ENCODE data around the gene HSPA14. TPM values are rescaled to one million over a fixed set of nuclear protein-coding genes. Genes with fewer than 3 reads are reported as not detected.

HSPA14 gene
- total and polyA plus RNA-seq, 10 of the 15 experiments (the other 5 are each of a cell fraction or from before 2014, with no cell fraction given): 26.6 to 56.1 (median 34.3) TPM

DNA sequence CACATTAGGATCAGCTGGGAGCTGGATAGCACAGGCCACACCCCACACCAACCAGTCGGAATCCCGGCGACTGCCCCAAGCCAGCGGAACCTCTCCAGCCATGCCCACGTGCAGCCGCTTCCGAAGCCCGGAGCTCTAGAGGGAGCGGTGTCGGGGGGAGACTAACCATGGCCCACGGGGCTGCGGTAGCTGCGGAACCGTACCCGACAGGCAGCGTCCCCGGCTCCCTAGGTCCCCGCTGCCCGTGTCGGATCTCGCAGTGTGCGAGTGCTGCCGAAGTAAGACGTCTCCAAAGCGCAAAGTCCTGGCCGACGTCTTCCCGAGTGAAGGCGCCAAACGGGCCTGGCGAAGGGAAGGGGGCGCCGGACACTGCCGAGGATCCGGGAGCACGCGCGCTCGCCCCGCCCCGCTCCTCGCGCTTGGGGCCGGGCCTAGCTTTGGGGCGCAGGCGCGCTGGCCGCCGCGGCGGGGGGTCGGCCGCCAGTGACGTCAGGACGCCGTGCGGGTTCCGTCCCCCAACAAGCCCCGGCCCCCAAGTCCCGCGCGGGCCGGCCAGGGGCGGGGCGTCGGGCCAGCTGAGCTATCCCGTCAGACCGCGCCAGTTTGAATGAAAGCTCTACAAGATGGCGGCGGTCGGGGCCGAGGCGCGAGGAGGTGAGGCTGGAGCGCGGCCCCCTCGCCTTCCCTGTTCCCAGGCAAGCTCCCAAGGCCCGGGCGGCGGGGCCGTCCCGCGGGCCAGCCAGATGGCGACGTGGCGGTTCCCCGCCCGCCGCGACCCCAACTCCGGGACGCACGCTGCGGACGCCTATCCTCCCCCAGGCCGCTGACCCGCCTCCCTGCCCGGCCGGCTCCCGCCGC lies 40.4 kb downstream of the HSPA14 start, which contains the start of gene SUV39H2 (continued):
- TF ChIP-seq, protein P1, sequence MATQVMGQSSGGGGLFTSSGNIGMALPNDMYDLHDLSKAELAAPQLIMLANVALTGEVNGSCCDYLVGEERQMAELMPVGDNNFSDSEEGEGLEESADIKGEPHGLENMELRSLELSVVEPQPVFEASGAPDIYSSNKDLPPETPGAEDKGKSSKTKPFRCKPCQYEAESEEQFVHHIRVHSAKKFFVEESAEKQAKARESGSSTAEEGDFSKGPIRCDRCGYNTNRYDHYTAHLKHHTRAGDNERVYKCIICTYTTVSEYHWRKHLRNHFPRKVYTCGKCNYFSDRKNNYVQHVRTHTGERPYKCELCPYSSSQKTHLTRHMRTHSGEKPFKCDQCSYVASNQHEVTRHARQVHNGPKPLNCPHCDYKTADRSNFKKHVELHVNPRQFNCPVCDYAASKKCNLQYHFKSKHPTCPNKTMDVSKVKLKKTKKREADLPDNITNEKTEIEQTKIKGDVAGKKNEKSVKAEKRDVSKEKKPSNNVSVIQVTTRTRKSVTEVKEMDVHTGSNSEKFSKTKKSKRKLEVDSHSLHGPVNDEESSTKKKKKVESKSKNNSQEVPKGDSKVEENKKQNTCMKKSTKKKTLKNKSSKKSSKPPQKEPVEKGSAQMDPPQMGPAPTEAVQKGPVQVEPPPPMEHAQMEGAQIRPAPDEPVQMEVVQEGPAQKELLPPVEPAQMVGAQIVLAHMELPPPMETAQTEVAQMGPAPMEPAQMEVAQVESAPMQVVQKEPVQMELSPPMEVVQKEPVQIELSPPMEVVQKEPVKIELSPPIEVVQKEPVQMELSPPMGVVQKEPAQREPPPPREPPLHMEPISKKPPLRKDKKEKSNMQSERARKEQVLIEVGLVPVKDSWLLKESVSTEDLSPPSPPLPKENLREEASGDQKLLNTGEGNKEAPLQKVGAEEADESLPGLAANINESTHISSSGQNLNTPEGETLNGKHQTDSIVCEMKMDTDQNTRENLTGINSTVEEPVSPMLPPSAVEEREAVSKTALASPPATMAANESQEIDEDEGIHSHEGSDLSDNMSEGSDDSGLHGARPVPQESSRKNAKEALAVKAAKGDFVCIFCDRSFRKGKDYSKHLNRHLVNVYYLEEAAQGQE (IDR thresholded peaks at IDR 0.05; ENCODE audit: low read depth, low read length): no peak
- TF ChIP-seq, protein P2, sequence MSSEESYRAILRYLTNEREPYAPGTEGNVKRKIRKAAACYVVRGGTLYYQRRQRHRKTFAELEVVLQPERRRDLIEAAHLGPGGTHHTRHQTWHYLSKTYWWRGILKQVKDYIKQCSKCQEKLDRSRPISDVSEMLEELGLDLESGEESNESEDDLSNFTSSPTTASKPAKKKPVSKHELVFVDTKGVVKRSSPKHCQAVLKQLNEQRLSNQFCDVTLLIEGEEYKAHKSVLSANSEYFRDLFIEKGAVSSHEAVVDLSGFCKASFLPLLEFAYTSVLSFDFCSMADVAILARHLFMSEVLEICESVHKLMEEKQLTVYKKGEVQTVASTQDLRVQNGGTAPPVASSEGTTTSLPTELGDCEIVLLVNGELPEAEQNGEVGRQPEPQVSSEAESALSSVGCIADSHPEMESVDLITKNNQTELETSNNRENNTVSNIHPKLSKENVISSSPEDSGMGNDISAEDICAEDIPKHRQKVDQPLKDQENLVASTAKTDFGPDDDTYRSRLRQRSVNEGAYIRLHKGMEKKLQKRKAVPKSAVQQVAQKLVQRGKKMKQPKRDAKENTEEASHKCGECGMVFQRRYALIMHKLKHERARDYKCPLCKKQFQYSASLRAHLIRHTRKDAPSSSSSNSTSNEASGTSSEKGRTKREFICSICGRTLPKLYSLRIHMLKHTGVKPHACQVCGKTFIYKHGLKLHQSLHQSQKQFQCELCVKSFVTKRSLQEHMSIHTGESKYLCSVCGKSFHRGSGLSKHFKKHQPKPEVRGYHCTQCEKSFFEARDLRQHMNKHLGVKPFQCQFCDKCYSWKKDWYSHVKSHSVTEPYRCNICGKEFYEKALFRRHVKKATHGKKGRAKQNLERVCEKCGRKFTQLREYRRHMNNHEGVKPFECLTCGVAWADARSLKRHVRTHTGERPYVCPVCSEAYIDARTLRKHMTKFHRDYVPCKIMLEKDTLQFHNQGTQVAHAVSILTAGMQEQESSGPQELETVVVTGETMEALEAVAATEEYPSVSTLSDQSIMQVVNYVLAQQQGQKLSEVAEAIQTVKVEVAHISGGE (CRISPR knock-in tag; IDR thresholded peaks at IDR 0.05): peak; percentile 46; the same call in 1 of the 2 replicates
- TF ChIP-seq, protein P3, sequence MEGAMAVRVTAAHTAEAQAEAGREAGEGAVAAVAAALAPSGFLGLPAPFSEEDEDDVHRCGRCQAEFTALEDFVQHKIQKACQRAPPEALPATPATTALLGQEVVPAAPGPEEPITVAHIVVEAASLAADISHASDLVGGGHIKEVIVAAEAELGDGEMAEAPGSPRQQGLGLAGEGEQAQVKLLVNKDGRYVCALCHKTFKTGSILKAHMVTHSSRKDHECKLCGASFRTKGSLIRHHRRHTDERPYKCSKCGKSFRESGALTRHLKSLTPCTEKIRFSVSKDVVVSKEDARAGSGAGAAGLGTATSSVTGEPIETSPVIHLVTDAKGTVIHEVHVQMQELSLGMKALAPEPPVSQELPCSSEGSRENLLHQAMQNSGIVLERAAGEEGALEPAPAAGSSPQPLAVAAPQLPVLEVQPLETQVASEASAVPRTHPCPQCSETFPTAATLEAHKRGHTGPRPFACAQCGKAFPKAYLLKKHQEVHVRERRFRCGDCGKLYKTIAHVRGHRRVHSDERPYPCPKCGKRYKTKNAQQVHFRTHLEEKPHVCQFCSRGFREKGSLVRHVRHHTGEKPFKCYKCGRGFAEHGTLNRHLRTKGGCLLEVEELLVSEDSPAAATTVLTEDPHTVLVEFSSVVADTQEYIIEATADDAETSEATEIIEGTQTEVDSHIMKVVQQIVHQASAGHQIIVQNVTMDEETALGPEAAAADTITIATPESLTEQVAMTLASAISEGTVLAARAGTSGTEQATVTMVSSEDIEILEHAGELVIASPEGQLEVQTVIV (IDR thresholded peaks at IDR 0.05; ENCODE audit: borderline replicate concordance, partially characterized antibody): no peak
- TF ChIP-seq, protein P4, sequence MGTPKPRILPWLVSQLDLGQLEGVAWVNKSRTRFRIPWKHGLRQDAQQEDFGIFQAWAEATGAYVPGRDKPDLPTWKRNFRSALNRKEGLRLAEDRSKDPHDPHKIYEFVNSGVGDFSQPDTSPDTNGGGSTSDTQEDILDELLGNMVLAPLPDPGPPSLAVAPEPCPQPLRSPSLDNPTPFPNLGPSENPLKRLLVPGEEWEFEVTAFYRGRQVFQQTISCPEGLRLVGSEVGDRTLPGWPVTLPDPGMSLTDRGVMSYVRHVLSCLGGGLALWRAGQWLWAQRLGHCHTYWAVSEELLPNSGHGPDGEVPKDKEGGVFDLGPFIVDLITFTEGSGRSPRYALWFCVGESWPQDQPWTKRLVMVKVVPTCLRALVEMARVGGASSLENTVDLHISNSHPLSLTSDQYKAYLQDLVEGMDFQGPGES (IDR thresholded peaks at IDR 0.05): no peak
- TF ChIP-seq IRF4 (IDR thresholded peaks at IDR 0.05; ENCODE audit: low read depth, low read length): no peak
- no peak for TF ChIP-seq NFIC (IDR thresholded peaks at IDR 0.05; ENCODE audit: low read depth, low read length)
- TF ChIP-seq, protein P5, sequence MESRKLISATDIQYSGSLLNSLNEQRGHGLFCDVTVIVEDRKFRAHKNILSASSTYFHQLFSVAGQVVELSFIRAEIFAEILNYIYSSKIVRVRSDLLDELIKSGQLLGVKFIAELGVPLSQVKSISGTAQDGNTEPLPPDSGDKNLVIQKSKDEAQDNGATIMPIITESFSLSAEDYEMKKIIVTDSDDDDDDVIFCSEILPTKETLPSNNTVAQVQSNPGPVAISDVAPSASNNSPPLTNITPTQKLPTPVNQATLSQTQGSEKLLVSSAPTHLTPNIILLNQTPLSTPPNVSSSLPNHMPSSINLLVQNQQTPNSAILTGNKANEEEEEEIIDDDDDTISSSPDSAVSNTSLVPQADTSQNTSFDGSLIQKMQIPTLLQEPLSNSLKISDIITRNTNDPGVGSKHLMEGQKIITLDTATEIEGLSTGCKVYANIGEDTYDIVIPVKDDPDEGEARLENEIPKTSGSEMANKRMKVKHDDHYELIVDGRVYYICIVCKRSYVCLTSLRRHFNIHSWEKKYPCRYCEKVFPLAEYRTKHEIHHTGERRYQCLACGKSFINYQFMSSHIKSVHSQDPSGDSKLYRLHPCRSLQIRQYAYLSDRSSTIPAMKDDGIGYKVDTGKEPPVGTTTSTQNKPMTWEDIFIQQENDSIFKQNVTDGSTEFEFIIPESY (IDR thresholded peaks at IDR 0.05): no peak
- TF ChIP-seq PAX8 (IDR thresholded peaks at IDR 0.05): no peak
- no peak for TF ChIP-seq GABPA (IDR thresholded peaks at IDR 0.05; ENCODE audit: low read depth)
- TF ChIP-seq PAX5 (IDR thresholded peaks at IDR 0.05; ENCODE audit: borderline replicate concordance, low read depth, low read length): no peak
- TF ChIP-seq NFYB (IDR thresholded peaks at IDR 0.05; ENCODE audit: insufficient read depth, low read depth, low read length): peak; percentile 16; the same call in 1 of the 2 replicates
- TF ChIP-seq RCOR1 (conservative IDR thresholded peaks at IDR 0.05; ENCODE audit: low read depth, low read length): no peak
- TF ChIP-seq RBBP5 (conservative IDR thresholded peaks at IDR 0.05): no peak

All from GM12878 (cell line).